K562 (cell line): ENCODE measurements around the gene TIGAR.

Experiments used
- ARID4B ChIP-seq: sonication (generic); formaldehyde crosslinking; IDR thresholded peaks from 2 replicates; pipeline ENCODE4 v1.8.0; 2022; ENCODE audit warnings: mild to moderate bottlenecking, missing genetic modification reagents
- KDM1A ChIP-seq, 2 experiments: fragments of 450-650 bp; IDR thresholded peaks; 2 replicates each; pipeline ENCODE4 v1.6.1; 2016; ENCODE audit warnings: mild to moderate bottlenecking in 2 of 2
- TFE3 ChIP-seq: fragments of 450-650 bp; formaldehyde crosslinking; IDR thresholded peaks from 2 replicates; pipeline ENCODE4 v1.4.0; 2020; ENCODE audit warnings: mild to moderate bottlenecking, mixed read lengths
- ZNF23 ChIP-seq: fragments of 250-450 bp; sonication (Bioruptor Pico); IDR thresholded peaks from 2 replicates; pipeline ENCODE4 v1.4.0; 2020; ENCODE audit warnings: mild to moderate bottlenecking

- TF ChIP-seq TFE3 (CRISPR knock-in tag) (no peak), KDM1A (IDR thresholded peaks at IDR 0.05) (no peak), ZNF23 (no peak), ARID4B (CRISPR knock-in tag) (no peak)
Measured at GRCh38 chr12:4370265-4370664, 49.3 kb downstream of the TIGAR start.
